NK-92 treated with Interleukin-12 subunit alpha and Interleukin-12 subunit beta, amount 100 ng/mL, for 24 hours (cell line): ENCODE measurements around the gene GLA.

Source experiments
- DNase-seq: peaks from one replicate; lab custom pipeline; 2025; lab: John Stamatoyannopoulos, UW

Gene GLA

DNA sequence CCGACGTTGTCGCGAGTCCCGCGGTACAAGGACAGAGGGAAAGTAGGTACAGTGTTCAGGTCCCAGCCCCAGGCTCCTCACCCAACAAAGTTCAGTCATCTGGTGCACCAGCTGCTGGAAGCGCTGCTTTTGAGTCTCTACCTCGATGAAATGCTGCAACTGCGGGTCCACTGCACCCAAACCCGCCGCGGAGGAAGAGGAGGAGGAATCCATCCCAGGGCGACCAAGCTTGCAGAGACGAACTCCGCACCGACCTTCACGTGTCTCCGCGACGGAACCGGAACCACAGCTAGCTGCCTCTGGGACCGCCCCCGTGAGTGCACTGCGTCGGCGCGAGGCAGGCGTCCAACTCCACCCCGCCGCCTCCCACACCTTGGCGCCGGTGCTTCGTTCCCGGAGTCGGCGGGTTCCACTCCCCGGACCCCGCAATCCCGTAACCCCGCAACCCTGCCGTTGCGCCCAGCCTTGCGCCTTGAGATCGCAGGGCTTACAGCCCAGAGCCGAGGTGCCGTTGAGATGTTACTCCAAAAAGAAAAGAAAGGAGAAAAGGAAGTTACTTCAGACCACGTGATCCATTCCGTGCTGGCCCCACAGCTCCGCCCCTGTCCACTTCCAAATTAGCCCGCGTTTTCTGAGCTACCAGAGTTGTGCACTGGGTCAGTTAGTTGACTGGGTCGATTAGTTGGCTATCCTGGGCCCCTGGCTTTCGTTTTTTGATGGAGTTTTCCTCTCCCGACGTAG lies 59.1 kb downstream of the GLA start, which contains the start of gene TIMM8A:
TSS of gene TIMM8A (minus strand) at position 291 of the 741 bp plus-strand sequence. CDS start at position 213, 78 bp downstream.
- peak; percentile 72 for DNase-seq

DNA sequence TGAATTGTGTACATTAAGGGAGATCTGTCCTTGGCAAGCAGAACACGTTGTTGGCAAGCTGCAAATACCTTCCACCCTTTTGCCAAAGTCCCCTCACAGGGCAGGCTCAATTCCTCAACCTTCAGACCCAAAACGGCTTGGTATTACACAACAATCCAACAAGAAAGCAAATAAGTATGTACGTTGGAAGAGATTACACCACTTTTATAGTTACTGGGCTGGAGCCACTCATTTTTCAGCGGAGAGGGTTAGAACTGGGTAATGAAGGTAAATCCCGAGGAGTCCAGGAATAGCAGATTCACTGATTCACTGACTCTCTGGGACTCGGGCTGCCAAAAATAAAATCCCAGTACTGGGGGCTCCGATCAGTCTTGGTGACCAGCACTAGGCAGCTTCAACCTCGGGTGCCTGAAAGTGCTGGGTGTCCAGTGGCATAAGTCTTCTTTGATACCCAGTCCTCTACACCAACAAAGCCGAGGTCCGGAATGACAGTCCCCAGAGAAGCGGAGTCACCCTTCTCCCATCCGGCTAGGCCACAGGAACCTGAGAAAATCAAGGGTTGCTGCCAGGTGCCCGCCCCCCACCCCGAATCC lies 59.8 kb downstream of the GLA start:
- DNase-seq = no peak
